ENCODE measurements around the gene NCL. TPM values are rescaled to one million over a fixed set of nuclear protein-coding genes. Genes with fewer than 3 reads are reported as not detected.

NCL gene
- total RNA-seq, 3 donors from 2014 or later = 179 to 234 (median 189) TPM

GRCh38 chr2:231480781-231481180 lies 16.5 kb upstream of the NCL start:
- intact Hi-C loops (cut with DNase I; ENCODE audit: low total_unique reads) = no loop called here

GRCh38 chr2:231479455-231479854 lies 15.2 kb upstream of the NCL start:
- no peak overlapping the region for H3K4me3 ChIP-seq
- TF ChIP-seq POLR2A (IDR thresholded peaks at IDR 0.05) (no peak), CTCF (IDR thresholded peaks at IDR 0.05) (no peak), POLR2AphosphoS5 (IDR thresholded peaks at IDR 0.05) (no peak)
- no peak overlapping the region for H3K27ac ChIP-seq
- H3K4me1 ChIP-seq = no peaks in the 10 kb centered on the region
- no peaks in the 10 kb centered on the region for H3K9me3 ChIP-seq
- no peaks in the 10 kb centered on the region for H3K36me3 ChIP-seq
- DNase-seq (ENCODE audit: low spot score in 2 of 2) = no peak
- no peaks in the 10 kb centered on the region for H3K27me3 ChIP-seq
- intact Hi-C loops (cut with DNase I; ENCODE audit: low total_unique reads) = no loop called here

More at GRCh38 chr2:231480781-231481180, 16.5 kb upstream of the NCL start:
- no peak for TF ChIP-seq CTCF (IDR thresholded peaks at IDR 0.05)
- no peak for TF ChIP-seq POLR2AphosphoS5 (IDR thresholded peaks at IDR 0.05)
- no peak for TF ChIP-seq POLR2A (IDR thresholded peaks at IDR 0.05)
- H3K9me3 ChIP-seq = no peaks in the 10 kb centered on the region
- H3K36me3 ChIP-seq = no peaks in the 10 kb centered on the region
- no peak overlapping the region for H3K4me3 ChIP-seq
- DNase-seq (ENCODE audit: low spot score in 2 of 2) = no peak
- no peaks in the 10 kb centered on the region for H3K27me3 ChIP-seq
- no peaks in the 10 kb centered on the region for H3K4me1 ChIP-seq
- no peak overlapping the region for H3K27ac ChIP-seq

- TF ChIP-seq POLR2A (IDR thresholded peaks at IDR 0.05) = no peak
- TF ChIP-seq POLR2AphosphoS5 (IDR thresholded peaks at IDR 0.05) = no peak
- no peak for TF ChIP-seq CTCF (IDR thresholded peaks at IDR 0.05)
- no peaks in the 10 kb centered on the region for H3K27me3 ChIP-seq
- no peaks in the 10 kb centered on the region for H3K4me1 ChIP-seq
- intact Hi-C loops (cut with DNase I; ENCODE audit: low total_unique reads) = no loop called here
- H3K36me3 ChIP-seq = no peaks in the 10 kb centered on the region
- no peaks in the 10 kb centered on the region for H3K9me3 ChIP-seq
- no peak overlapping the region for H3K27ac ChIP-seq
- no peak for DNase-seq (ENCODE audit: low spot score in 2 of 2)
- no peak overlapping the region for H3K4me3 ChIP-seq
Observed at GRCh38 chr2:231476920-231477319, 12.6 kb upstream of the NCL start.

- DNase-seq (ENCODE audit: low spot score in 2 of 2) = no peak
- intact Hi-C loops (cut with DNase I; ENCODE audit: low total_unique reads) = no loop called here
- Histone ChIP-seq H3K9me3 (no peaks in the 10 kb centered on the region), H3K27ac (no peak overlapping the region), H3K4me3 (no peak overlapping the region), H3K27me3 (no peaks in the 10 kb centered on the region), H3K4me1 (no peaks in the 10 kb centered on the region), H3K36me3 (no peaks in the 10 kb centered on the region)
- TF ChIP-seq POLR2A (IDR thresholded peaks at IDR 0.05) (no peak), CTCF (IDR thresholded peaks at IDR 0.05) (no peak), POLR2AphosphoS5 (IDR thresholded peaks at IDR 0.05) (no peak)
Observed at GRCh38 chr2:231475965-231476364, 11.7 kb upstream of the NCL start.

GRCh38 chr2:231472816-231473215 lies 8.5 kb upstream of the NCL start:
- TF ChIP-seq POLR2AphosphoS5 (IDR thresholded peaks at IDR 0.05) = no peak
- TF ChIP-seq POLR2A (IDR thresholded peaks at IDR 0.05) = no peak
- no peak for TF ChIP-seq CTCF (IDR thresholded peaks at IDR 0.05)
- H3K36me3 ChIP-seq = no peaks in the 10 kb centered on the region
- H3K27ac ChIP-seq = no peak overlapping the region
- H3K9me3 ChIP-seq = no peaks in the 10 kb centered on the region
- no peak overlapping the region for H3K4me3 ChIP-seq
- intact Hi-C loops (cut with DNase I; ENCODE audit: low total_unique reads) = no loop called here
- H3K27me3 ChIP-seq = no peaks in the 10 kb centered on the region
- no peaks in the 10 kb centered on the region for H3K4me1 ChIP-seq
- no peak for DNase-seq (ENCODE audit: low spot score in 2 of 2)
